ENCODE data around the gene NUP133.

DNA sequence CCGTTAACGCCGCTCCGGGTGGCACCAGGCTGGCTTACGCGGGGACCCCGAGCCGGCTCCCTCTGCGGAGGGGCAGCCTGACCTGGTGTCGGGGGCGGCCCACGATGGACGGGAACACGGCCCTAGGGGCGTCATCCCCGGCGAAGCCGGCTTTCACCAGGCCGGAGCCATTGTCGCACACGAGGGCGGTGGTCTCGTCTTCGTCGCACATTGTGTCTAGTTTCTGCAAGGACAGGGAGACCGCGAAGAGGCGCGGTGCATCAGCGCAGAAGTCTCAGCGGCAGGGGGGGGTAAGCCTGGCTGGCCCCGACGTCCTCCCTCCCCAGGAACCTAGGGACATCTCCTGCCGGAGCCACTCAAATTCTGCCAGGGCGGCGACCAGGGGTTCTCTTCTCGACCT is 75.2 kb downstream of the NUP133 start:
- TF ChIP-seq CTCF (conservative IDR thresholded peaks at IDR 0.05; ENCODE audit: low read length) = no peak
- TF ChIP-seq EZH2phosphoT487 (IDR thresholded peaks at IDR 0.05; ENCODE audit: borderline replicate concordance) = no peak
